Measurements from ENCODE around the gene FMO3.

The FMO3 gene

DNA sequence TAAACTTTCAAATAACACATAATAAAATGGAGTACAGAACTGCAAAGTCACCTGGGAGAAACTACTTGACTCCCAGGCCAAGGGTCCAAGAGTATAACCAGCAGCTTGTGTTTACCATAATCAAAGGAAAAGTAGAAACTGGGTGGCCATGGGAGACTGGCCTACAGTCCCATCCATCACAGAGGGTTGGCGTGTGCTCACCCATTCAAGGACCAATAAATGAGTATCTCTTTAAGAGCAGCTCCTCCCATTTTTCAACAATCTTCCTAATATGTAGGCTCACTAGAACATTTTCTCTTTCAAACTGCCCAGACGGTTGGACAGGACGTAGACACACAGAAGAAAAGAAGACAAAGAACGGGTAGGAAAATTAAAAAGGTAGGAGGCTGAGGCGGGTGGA, at the start of gene FMO3:
FMO3 (plus strand) TSS at position 302 of the 400 bp plus-strand sequence. CDS start 1,754 bp downstream, outside the sequence.
- no peaks in the 10 kb centered on the region for H3K27me3 ChIP-seq (replicated peaks; ENCODE audit: control insufficient read depth, insufficient read depth, low read length)
- no peak within 1 kb of the TSS for H3K4me3 ChIP-seq (replicated peaks; ENCODE audit: low read depth, low read length)
- TF ChIP-seq, protein P1, sequence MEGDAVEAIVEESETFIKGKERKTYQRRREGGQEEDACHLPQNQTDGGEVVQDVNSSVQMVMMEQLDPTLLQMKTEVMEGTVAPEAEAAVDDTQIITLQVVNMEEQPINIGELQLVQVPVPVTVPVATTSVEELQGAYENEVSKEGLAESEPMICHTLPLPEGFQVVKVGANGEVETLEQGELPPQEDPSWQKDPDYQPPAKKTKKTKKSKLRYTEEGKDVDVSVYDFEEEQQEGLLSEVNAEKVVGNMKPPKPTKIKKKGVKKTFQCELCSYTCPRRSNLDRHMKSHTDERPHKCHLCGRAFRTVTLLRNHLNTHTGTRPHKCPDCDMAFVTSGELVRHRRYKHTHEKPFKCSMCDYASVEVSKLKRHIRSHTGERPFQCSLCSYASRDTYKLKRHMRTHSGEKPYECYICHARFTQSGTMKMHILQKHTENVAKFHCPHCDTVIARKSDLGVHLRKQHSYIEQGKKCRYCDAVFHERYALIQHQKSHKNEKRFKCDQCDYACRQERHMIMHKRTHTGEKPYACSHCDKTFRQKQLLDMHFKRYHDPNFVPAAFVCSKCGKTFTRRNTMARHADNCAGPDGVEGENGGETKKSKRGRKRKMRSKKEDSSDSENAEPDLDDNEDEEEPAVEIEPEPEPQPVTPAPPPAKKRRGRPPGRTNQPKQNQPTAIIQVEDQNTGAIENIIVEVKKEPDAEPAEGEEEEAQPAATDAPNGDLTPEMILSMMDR (IDR thresholded peaks at IDR 0.05; ENCODE audit: insufficient read depth, low read length, poor library complexity, severe bottlenecking): no peak
- DNase-seq (ENCODE audit: extremely low read depth, insufficient read length): no peak
- H3K36me3 ChIP-seq (ENCODE audit: control insufficient read depth, insufficient read depth, low read length): no peaks in the 10 kb centered on the region

DNA sequence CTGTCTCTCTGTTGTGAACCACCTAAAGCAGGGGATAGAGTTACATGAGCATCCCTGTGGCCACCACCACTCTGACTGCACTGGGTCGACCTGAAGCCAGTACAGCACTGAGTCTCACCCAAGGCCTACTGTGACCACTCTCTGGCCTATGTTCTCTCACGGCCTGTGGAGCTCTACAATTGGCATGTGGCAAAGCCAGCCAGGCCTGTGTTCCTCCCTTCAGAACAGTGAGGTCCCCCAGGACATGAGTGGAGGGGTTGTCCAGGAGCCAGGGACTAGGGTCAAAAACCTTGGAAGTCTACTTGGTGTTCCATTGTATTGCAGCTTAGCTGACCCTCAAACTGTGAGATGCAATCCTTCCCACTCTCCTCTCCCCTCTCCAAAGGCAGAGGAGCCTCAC, 42.7 kb upstream of the FMO3 start:
- Histone ChIP-seq H3K27me3 (replicated peaks; ENCODE audit: control insufficient read depth, insufficient read depth, low read length) (no peaks in the 10 kb centered on the region), H3K4me3 (replicated peaks; ENCODE audit: low read depth, low read length) (no peak overlapping the region), H3K36me3 (ENCODE audit: control insufficient read depth, insufficient read depth, low read length) (no peaks in the 10 kb centered on the region)
- DNase-seq (ENCODE audit: extremely low read depth, insufficient read length): no peak
- TF ChIP-seq, protein P1 (IDR thresholded peaks at IDR 0.05; ENCODE audit: insufficient read depth, low read length, poor library complexity, severe bottlenecking): no peak

DNA sequence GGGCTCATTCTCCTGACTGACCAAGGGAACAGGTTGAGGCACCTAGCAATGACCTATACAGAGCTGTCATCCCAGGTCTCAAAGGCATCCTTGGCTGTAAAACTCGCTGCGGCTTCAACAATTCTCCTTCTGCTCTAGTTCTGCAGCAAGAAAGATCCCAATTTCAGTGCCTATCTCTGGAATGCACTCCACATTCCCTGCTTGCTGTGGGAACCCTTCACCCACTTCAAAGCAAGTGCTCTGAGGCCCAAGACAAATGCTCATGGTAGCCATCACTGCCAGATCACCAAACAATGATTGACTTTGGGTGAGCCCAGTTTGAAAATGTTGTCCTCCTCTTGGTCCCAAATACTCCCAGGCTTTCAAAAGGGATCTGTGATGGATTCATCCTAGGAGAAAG, 37.7 kb upstream of the FMO3 start:
- H3K36me3 ChIP-seq (ENCODE audit: control insufficient read depth, insufficient read depth, low read length): no peaks in the 10 kb centered on the region
- H3K4me3 ChIP-seq (replicated peaks; ENCODE audit: low read depth, low read length): no peak overlapping the region
- TF ChIP-seq, protein P1 (IDR thresholded peaks at IDR 0.05; ENCODE audit: insufficient read depth, low read length, poor library complexity, severe bottlenecking): no peak
- no peaks in the 10 kb centered on the region for H3K27me3 ChIP-seq (replicated peaks; ENCODE audit: control insufficient read depth, insufficient read depth, low read length)
- DNase-seq (ENCODE audit: extremely low read depth, insufficient read length): no peak

DNA sequence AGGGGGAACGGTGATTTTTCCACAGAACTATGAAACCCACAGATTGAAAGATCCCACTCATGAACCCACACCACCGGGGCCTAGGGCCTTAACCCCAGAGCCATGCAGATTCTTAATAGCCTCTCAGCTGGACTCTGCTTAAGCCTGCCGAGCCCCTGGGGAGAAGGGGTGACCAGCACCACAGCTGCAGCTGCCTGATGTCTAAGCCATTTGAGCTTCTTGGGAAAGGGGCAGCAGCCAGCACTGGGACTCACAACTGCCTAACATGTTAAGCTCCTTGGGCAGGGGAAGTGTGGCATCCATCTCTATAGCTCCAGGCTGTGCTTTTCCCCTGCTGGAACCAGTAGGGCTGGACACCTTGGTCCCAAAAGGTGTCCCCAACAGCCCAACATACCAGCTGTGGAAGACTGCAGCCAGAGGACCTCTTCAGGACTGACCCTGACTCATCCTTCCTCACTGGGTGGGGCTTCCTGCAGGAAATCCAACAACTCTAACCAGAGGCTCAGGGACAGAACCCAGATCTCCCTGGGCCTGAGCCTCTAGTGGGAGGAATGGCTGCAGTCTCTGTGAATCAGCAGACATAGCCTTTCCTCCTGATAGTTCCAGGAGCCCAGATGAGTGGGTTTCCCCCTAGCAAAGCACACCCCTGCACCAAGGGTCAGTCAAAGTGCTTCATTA, 34.6 kb upstream of the FMO3 start:
- H3K27me3 ChIP-seq (replicated peaks; ENCODE audit: control insufficient read depth, insufficient read depth, low read length): no peaks in the 10 kb centered on the region
- no peaks in the 10 kb centered on the region for H3K36me3 ChIP-seq (ENCODE audit: control insufficient read depth, insufficient read depth, low read length)
- no peak for DNase-seq (ENCODE audit: extremely low read depth, insufficient read length)
- H3K4me3 ChIP-seq (replicated peaks; ENCODE audit: low read depth, low read length): no peak overlapping the region
- TF ChIP-seq, protein P1 (IDR thresholded peaks at IDR 0.05; ENCODE audit: insufficient read depth, low read length, poor library complexity, severe bottlenecking): no peak

DNA sequence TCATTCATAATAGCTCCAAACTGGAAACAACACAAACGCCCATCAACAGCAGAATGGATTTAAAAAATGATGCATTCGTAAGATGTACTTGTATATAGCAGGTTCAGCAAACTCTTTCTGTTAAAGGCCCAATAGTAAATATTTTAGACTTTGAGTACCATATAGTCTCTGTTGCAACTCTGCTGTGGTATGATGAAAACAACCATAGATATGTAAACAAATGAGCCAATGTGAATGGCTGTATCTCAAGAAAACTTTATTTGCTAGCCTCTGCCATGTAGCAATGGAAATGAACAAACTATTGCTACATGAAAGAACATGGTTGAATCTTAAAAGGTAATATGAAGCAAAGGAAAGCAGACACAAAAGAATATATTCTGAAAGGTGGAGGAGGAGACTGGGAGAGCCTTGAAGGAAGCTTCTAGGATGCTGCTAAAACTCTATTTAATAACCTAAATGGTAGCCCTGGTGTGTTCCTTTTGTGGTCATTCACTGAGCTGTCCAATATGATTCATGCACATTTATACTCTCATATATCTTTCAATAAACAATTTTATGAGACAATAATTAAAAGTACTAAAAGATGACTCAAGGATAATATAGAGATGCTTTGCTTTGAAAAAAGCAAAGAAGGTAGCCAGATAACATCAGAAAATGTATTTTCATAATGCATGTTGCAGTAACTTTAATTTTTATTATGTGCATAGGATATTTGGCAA, 29.1 kb upstream of the FMO3 start:
- H3K27me3 ChIP-seq (replicated peaks; ENCODE audit: control insufficient read depth, insufficient read depth, low read length): no peaks in the 10 kb centered on the region
- no peak for DNase-seq (ENCODE audit: extremely low read depth, insufficient read length)
- TF ChIP-seq, protein P1 (IDR thresholded peaks at IDR 0.05; ENCODE audit: insufficient read depth, low read length, poor library complexity, severe bottlenecking): no peak
- no peaks in the 10 kb centered on the region for H3K36me3 ChIP-seq (ENCODE audit: control insufficient read depth, insufficient read depth, low read length)
- H3K4me3 ChIP-seq (replicated peaks; ENCODE audit: low read depth, low read length): no peak overlapping the region

All from GM06990 (cell line).